Muscle layer of colon (tissue), 2 donors: ENCODE results near the gene CCDC34.

Experiments
- H3K27ac ChIP-seq: one replicate; pipeline ENCODE4 v1.7.0; 2013; ENCODE audit warnings: low read depth, mild to moderate bottlenecking, low read length, moderate library complexity
- H3K27me3 ChIP-seq, 2 donors: one replicate each; pipeline ENCODE4 v1.7.0; 2013; ENCODE audit warnings: low read length in 2 of 2, mild to moderate bottlenecking in 2 of 2; ENCODE audit not compliant: insufficient read depth in 2 of 2, control insufficient read depth in 1 of 2
- H3K36me3 ChIP-seq: one replicate; pipeline ENCODE4 v1.7.0; 2013; ENCODE audit warnings: mild to moderate bottlenecking, low read length; ENCODE audit not compliant: insufficient read depth
- H3K4me1 ChIP-seq: one replicate; pipeline ENCODE4 v1.7.0; 2013; ENCODE audit warnings: mild to moderate bottlenecking, low read length; ENCODE audit not compliant: insufficient read depth
- H3K4me3 ChIP-seq, 2 donors: one replicate each; pipeline ENCODE4 v1.7.0; 2013; ENCODE audit warnings: low read length in 2 of 2, low read depth in 1 of 2, mild to moderate bottlenecking in 1 of 2, moderate library complexity in 1 of 2
- H3K9ac ChIP-seq: one replicate; pipeline ENCODE4 v1.7.0; 2013; ENCODE audit warnings: low read length
- H3K9me3 ChIP-seq: one replicate; pipeline ENCODE4 v1.7.0; 2013; ENCODE audit warnings: mild to moderate bottlenecking, low read length
- donor health status: abdominal sarcoma.
- donor health status: Adenocarcinoma of cecum.

CCDC34 gene

GRCh38 chr11:27294654-27295053 is 68.4 kb downstream of the CCDC34 start:
- Histone ChIP-seq H3K9me3 (no peaks in the 10 kb centered on the region), H3K36me3 (no peaks in the 10 kb centered on the region), H3K27ac (no peak overlapping the region), H3K9ac (no peak overlapping the region), H3K4me3 (no peak overlapping the region), H3K4me1 (peaks cover 4% of the 10 kb centered on the region), H3K27me3 (no peaks in the 10 kb centered on the region)

- Histone ChIP-seq H3K4me1 (peaks cover 4% of the 10 kb centered on the region), H3K9ac (no peak overlapping the region), H3K36me3 (no peaks in the 10 kb centered on the region), H3K9me3 (no peaks in the 10 kb centered on the region), H3K27ac (no peak overlapping the region), H3K4me3 (no peak overlapping the region), H3K27me3 (no peaks in the 10 kb centered on the region)
These were observed 69.2 kb downstream of the CCDC34 start for GRCh38 chr11:27293515-27294417.

DNA sequence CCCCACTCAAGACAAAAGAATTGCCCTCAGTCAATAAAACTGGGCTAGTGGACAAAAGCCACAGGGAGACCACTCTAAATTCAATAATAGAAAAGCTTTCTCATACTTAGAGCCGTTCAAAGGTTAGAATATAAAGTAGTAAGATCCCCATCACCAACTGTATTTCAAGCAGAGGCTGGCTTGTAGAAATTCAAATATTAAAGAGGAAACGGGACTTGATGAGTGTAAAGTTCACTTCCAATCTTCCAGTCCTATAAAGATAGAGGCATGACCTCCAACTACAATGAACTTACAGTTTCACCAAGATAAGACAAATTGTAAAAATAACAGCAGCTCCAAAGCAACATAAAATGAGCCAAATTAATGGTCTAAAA is 70.4 kb downstream of the CCDC34 start:
- Histone ChIP-seq H3K9ac (no peak overlapping the region), H3K27ac (no peak overlapping the region), H3K9me3 (no peaks in the 10 kb centered on the region), H3K4me1 (peaks cover 4% of the 10 kb centered on the region), H3K27me3 (no peaks in the 10 kb centered on the region), H3K4me3 (no peak overlapping the region), H3K36me3 (no peaks in the 10 kb centered on the region)

- Histone ChIP-seq H3K27me3 (no peaks in the 10 kb centered on the region), H3K36me3 (no peaks in the 10 kb centered on the region), H3K27ac (no peak overlapping the region), H3K9me3 (no peaks in the 10 kb centered on the region), H3K4me1 (peaks cover 4% of the 10 kb centered on the region), H3K9ac (no peak overlapping the region), H3K4me3 (no peak overlapping the region)
These were observed 70.9 kb downstream of the CCDC34 start for GRCh38 chr11:27291954-27292636.

GRCh38 chr11:27291302-27291889 is 71.6 kb downstream of the CCDC34 start:
- H3K27me3 ChIP-seq, result no peaks in the 10 kb centered on the region
- H3K27ac ChIP-seq, result no peak overlapping the region
- no peaks in the 10 kb centered on the region for H3K36me3 ChIP-seq
- no peak overlapping the region for H3K4me3 ChIP-seq
- no peaks in the 10 kb centered on the region for H3K9me3 ChIP-seq
- peaks cover 4% of the 10 kb centered on the region for H3K4me1 ChIP-seq
- no peak overlapping the region for H3K9ac ChIP-seq

GRCh38 chr11:27290261-27291050 is 72.6 kb downstream of the CCDC34 start:
- Histone ChIP-seq H3K4me3 (no peak overlapping the region), H3K27ac (no peak overlapping the region)

More at GRCh38 chr11:27290261-27291050, 72.6 kb downstream of the CCDC34 start:
- H3K4me1 ChIP-seq, result no peaks in the 10 kb centered on the region
- H3K9ac ChIP-seq, result no peak overlapping the region
- H3K9me3 ChIP-seq, result no peaks in the 10 kb centered on the region
- H3K36me3 ChIP-seq, result no peaks in the 10 kb centered on the region
- no peaks in the 10 kb centered on the region for H3K27me3 ChIP-seq
